Vagina (tissue), 2 donors: ENCODE results near the gene LRRC9. TPM values are rescaled to one million over a fixed set of nuclear protein-coding genes. Genes with fewer than 3 reads are reported as not detected.
A peak's percentile ranks its signal among the peaks of the same experiment; 100 is the strongest.

Experiments
- DNase-seq, 2 donors: peaks; one replicate each; pipeline ENCODE4 v3.0.0-alpha.2; 2017; ENCODE audit errors: extremely low spot score in 2 of 2
- H3K27ac ChIP-seq: fragments of 200-600 bp; sonication (generic); one replicate; pipeline ENCODE4 v1.5.1; 2019
- H3K27me3 ChIP-seq: fragments of 200-600 bp; sonication (generic); one replicate; pipeline ENCODE4 v1.5.1; 2019
- H3K36me3 ChIP-seq, 2 donors: fragments of 200-600 bp; sonication (generic); one replicate each; pipeline ENCODE4 v1.5.1; 2017 to 2019
- H3K4me1 ChIP-seq: fragments of 200-600 bp; sonication (generic); one replicate; pipeline ENCODE4 v1.5.1; 2019
- H3K4me3 ChIP-seq, 2 donors: fragments of 200-600 bp; sonication (generic); 1 replicate in 1 of 2; 2 replicates in 1 of 2; pipeline ENCODE4 v1.5.1; 2016 to 2019
- H3K9me3 ChIP-seq: fragments of 200-600 bp; sonication (generic); one replicate; pipeline ENCODE4 v1.5.1; 2019
- POLR2A ChIP-seq, 2 donors: fragments of 450-650 bp; IDR thresholded peaks; one replicate each; pipeline ENCODE4 v1.6.1; 2017; ENCODE audit warnings: antibody characterized with exemption in 2 of 2, mild to moderate bottlenecking in 2 of 2, moderate library complexity in 2 of 2
- POLR2AphosphoS5 ChIP-seq, 2 donors: sonication (generic); formaldehyde crosslinking; IDR thresholded peaks; one replicate each; pipeline ENCODE4 v1.9.0; 2017; ENCODE audit warnings: antibody characterized with exemption in 2 of 2, mild to moderate bottlenecking in 2 of 2, low read depth in 1 of 2; ENCODE audit not compliant: insufficient read depth in 1 of 2
- intact Hi-C: fragments of 100-400 bp; cut with DNase I; formaldehyde crosslinking; loops from one replicate; pipeline ENCODE4 v1.15.1; 2023
- total RNA-seq: library from RNA; depleted of rRNA; stranded (reverse); fragments of >200 nt; gene quantifications from one replicate; pipeline ENCODE4 v1.2.3, GENCODE V29; 2016
- TF ChIP-seq, protein P1 (sequence below), 3 experiments: fragments of 450-650 bp in 2 of 3; fragments of 200-600 bp in 1 of 3; sonication (generic) in 1 of 3; IDR thresholded peaks; one replicate each; pipeline ENCODE4 v1.5.1; 2017 to 2019; ENCODE audit warnings: antibody characterized with exemption in 3 of 3, mild to moderate bottlenecking in 2 of 3, moderate library complexity in 2 of 3

Gene LRRC9
- total RNA-seq, 1 donor from 2014 or later = 3.2 TPM

DNA sequence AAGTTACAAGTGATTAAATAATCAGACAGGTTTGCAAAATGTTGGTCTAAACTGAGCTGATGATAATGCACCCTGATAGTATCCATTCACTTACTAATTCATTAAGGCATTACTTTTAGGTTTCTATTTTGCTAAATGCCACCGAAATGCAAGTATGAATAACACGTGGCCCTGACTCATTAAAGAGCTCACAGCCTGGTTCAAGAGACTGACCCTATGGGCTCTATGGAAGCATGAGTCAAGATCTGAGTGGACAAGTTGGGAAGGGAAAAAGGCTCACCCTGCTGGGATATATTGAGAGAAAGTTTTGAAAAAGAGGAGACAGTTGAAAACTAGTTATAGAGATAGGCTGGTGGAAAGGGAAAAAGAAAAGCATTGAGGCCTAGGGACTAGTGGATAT, 14.8 kb upstream of the LRRC9 start:
- no peaks in the 10 kb centered on the region for H3K9me3 ChIP-seq
- H3K36me3 ChIP-seq = no peaks in the 10 kb centered on the region
- no peaks in the 10 kb centered on the region for H3K4me1 ChIP-seq
- H3K27ac ChIP-seq = no peak overlapping the region
- H3K4me3 ChIP-seq = no peak overlapping the region
- no peaks in the 10 kb centered on the region for H3K27me3 ChIP-seq
- intact Hi-C loops = no loop called here
- no peak for DNase-seq
- TF ChIP-seq POLR2AphosphoS5 (IDR thresholded peaks at IDR 0.05; ENCODE audit: insufficient read depth in 1 of 2, low read depth in 1 of 2) = no peak
- no peak for TF ChIP-seq POLR2A (IDR thresholded peaks at IDR 0.05)
- TF ChIP-seq, protein P1, sequence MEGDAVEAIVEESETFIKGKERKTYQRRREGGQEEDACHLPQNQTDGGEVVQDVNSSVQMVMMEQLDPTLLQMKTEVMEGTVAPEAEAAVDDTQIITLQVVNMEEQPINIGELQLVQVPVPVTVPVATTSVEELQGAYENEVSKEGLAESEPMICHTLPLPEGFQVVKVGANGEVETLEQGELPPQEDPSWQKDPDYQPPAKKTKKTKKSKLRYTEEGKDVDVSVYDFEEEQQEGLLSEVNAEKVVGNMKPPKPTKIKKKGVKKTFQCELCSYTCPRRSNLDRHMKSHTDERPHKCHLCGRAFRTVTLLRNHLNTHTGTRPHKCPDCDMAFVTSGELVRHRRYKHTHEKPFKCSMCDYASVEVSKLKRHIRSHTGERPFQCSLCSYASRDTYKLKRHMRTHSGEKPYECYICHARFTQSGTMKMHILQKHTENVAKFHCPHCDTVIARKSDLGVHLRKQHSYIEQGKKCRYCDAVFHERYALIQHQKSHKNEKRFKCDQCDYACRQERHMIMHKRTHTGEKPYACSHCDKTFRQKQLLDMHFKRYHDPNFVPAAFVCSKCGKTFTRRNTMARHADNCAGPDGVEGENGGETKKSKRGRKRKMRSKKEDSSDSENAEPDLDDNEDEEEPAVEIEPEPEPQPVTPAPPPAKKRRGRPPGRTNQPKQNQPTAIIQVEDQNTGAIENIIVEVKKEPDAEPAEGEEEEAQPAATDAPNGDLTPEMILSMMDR (IDR thresholded peaks at IDR 0.05) = no peak

DNA sequence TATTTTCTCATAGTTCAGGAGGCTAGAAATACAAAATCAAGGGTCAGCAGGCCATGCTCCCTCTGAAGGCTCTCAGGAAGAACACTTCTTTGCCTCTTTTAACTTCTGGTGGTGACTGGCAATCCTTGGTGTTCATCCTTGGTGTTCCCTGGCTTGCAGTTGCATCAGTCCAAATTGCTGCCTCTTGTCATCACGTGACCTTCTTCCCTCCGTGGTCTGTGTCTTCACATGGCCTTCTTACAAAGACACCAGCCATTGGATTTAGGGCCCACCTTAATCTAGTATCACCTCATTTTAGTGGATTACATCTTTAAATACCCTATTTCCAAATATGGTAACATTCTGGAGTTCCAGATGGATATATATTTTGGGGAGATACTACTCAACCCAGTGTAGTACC, 7.5 kb upstream of the LRRC9 start:
- no peak for TF ChIP-seq POLR2AphosphoS5 (IDR thresholded peaks at IDR 0.05; ENCODE audit: insufficient read depth in 1 of 2, low read depth in 1 of 2)
- H3K9me3 ChIP-seq = no peaks in the 10 kb centered on the region
- intact Hi-C loops = no loop called here
- H3K27me3 ChIP-seq = no peaks in the 10 kb centered on the region
- no peak for DNase-seq
- no peaks in the 10 kb centered on the region for H3K36me3 ChIP-seq
- H3K4me1 ChIP-seq = no peaks in the 10 kb centered on the region
- H3K27ac ChIP-seq = no peak overlapping the region
- no peak overlapping the region for H3K4me3 ChIP-seq

DNA sequence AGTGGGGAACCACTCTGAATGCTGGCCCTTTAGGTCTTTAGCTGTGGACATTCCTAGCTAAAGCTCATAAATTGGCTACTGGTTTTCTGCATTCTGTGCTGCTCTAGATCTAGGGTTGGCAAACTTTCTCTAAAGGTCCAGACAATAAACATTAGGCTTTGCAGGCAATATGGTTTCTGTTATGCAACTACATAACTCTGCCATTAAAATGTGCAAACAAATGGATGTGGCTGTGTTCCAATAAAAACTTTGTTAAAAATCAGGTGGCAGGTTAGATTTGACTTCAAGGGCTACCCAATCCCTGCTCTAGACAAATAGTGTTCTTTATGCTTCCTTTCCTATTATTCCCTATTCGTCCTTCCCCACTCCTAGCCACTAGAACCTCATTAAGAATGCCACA, 6.8 kb upstream of the LRRC9 start:
- Histone ChIP-seq H3K36me3 (no peaks in the 10 kb centered on the region), H3K4me3 (no peak overlapping the region), H3K4me1 (no peaks in the 10 kb centered on the region), H3K9me3 (no peaks in the 10 kb centered on the region), H3K27ac (no peak overlapping the region), H3K27me3 (no peaks in the 10 kb centered on the region)
- DNase-seq = no peak
- intact Hi-C loops = no loop called here
- TF ChIP-seq, protein P1 (IDR thresholded peaks at IDR 0.05) = no peak
- TF ChIP-seq POLR2A (IDR thresholded peaks at IDR 0.05) (no peak), POLR2AphosphoS5 (IDR thresholded peaks at IDR 0.05; ENCODE audit: insufficient read depth in 1 of 2, low read depth in 1 of 2) (no peak)

DNA sequence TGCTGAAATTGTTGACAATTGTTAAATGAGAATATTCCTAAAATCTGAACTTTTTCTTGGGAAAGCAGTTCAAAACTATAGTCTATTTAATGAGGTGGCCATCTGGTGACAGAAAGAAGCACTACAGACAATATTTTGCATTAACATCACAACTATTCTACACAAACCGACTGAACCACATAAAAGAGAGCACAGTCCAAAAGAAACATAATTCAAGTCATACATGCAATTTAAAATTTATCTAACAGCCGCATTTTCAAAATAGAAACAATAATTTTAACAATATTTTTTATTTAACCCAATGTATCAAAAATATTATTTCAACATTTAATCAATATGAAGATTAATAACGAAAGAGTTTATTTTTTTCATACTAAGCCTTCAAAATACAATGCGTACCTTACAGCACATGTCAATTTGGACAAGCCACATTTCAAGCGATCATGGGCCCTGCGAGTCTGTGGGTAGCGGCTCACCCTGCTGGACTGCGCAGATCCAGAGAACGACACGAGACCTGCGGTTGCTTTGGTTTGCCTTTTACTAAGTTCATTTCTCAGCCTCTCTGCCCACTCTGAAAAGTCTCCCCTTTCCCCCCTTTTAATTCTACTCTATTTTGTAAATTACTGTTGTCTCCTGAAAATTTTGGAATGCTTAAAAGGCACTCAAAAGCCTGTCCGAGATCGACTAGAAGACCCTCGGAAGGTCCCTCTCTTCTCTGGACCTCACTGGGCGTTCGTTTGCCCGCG, 947 bp upstream of the LRRC9 start:
- H3K4me3 ChIP-seq = peak overlapping the region; percentile 36 to 52
- H3K9me3 ChIP-seq = no peaks in the 10 kb centered on the region
- no peaks in the 10 kb centered on the region for H3K36me3 ChIP-seq
- H3K27me3 ChIP-seq = no peaks in the 10 kb centered on the region
- no peak for TF ChIP-seq POLR2AphosphoS5 (IDR thresholded peaks at IDR 0.05; ENCODE audit: insufficient read depth in 1 of 2, low read depth in 1 of 2)
- TF ChIP-seq, protein P1 (IDR thresholded peaks at IDR 0.05) = no peak
- no peak for TF ChIP-seq POLR2A (IDR thresholded peaks at IDR 0.05)
- DNase-seq = no peak
- no peak overlapping the region for H3K27ac ChIP-seq
- H3K4me1 ChIP-seq = peaks cover 14% of the 10 kb centered on the region
- intact Hi-C loops = no loop called here

DNA sequence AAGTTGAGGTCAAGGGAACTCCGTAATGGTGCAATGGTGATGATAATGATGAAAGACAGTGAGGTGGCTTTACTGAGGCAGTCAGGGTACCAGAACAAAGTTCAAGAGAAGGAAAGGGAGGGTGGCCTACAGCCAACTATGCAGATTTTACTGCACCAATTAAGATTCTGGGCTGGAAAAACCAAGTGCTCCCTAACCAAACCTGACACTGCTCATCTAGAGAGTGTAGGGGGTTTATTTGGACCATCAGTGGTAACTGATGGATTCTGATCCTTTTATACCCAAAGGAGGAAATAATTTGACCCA, 387 bp downstream of the LRRC9 start:
- intact Hi-C loops = no loop called here
- no peak overlapping the region for H3K4me3 ChIP-seq
- H3K36me3 ChIP-seq = no peaks in the 10 kb centered on the region
- DNase-seq = no peak
- no peak for TF ChIP-seq POLR2A (IDR thresholded peaks at IDR 0.05)
- TF ChIP-seq POLR2AphosphoS5 (IDR thresholded peaks at IDR 0.05; ENCODE audit: insufficient read depth in 1 of 2, low read depth in 1 of 2) = no peak
- TF ChIP-seq, protein P1 (IDR thresholded peaks at IDR 0.05) = no peak
- H3K27me3 ChIP-seq = no peaks in the 10 kb centered on the region
- H3K27ac ChIP-seq = no peak overlapping the region
- no peaks in the 10 kb centered on the region for H3K9me3 ChIP-seq
- H3K4me1 ChIP-seq = peaks cover 14% of the 10 kb centered on the region
